Muscle of leg (tissue), 11 donors: ENCODE results near the gene C1QTNF9B. TPM values are rescaled to one million over a fixed set of nuclear protein-coding genes. Genes with fewer than 3 reads are reported as not detected.
A peak's percentile ranks its signal among the peaks of the same experiment; 100 is the strongest.

Experiments used
- DNase-seq: peaks from one replicate; pipeline ENCODE4 v3.0.0; 2013
- H3K27ac ChIP-seq: one replicate; pipeline ENCODE4 v1.5.1; 2013; ENCODE audit warnings: mild to moderate bottlenecking, low read length, control low read depth
- H3K27me3 ChIP-seq: one replicate; pipeline ENCODE4 v1.6.1; 2013; ENCODE audit warnings: low read length; ENCODE audit not compliant: control insufficient read depth, insufficient read depth
- H3K36me3 ChIP-seq: one replicate; pipeline ENCODE4 v1.6.1; 2013; ENCODE audit warnings: low read length; ENCODE audit not compliant: control insufficient read depth, insufficient read depth
- H3K4me1 ChIP-seq: one replicate; pipeline ENCODE4 v1.6.1; 2013; ENCODE audit warnings: low read length; ENCODE audit not compliant: control insufficient read depth, insufficient read depth
- H3K4me3 ChIP-seq: one replicate; pipeline ENCODE4 v1.5.1; 2013; ENCODE audit warnings: low read length, control low read depth
- H3K9me3 ChIP-seq: replicated peaks from 2 replicates; pipeline ENCODE4 v1.6.1; 2013; ENCODE audit warnings: low read depth, low read length; ENCODE audit not compliant: control insufficient read depth
- WGBS: methylation state at CpG from one replicate; pipeline ENCODE4 v1.1.5; 2013; ENCODE audit warnings: missing lambda C conversion rate; ENCODE audit not compliant: insufficient coverage; 5-methylcytosine and 5-hydroxymethylcytosine counted together
- polyA plus RNA-seq, 8 donors: library from polyadenylated mRNA; unstranded; fragments of 120-200 nt; gene quantifications; one replicate each; pipeline versions ENCODE4 v1.2.1 to v1.2.3, GENCODE V29; 2013; ENCODE audit warnings: inconsistent platforms in 1 of 8, low replicate concordance in 1 of 8; ENCODE audit not compliant: insufficient read length in 8 of 8, insufficient read depth in 1 of 8
- total RNA-seq: library from RNA; stranded (reverse); fragments of 120-200 nt; gene quantifications from one replicate; pipeline ENCODE4 v1.2.4, GENCODE V29; 2013

C1QTNF9B gene
- total and polyA plus RNA-seq, 9 donors: 0.95 to 3.7 (median 2.6) TPM

GRCh38 chr13:23921451-23921888 lies 24.2 kb upstream of the C1QTNF9B start:
- Histone ChIP-seq H3K4me1 (no peaks in the 10 kb centered on the region), H3K27me3 (no peaks in the 10 kb centered on the region)
- DNase-seq: peak; percentile 40

GRCh38 chr13:23919006-23919405 lies 21.7 kb upstream of the C1QTNF9B start:
- no CpG with 5 or more reads among the region's 1 CpG for WGBS
- H3K4me3 ChIP-seq: no peak overlapping the region
- DNase-seq: no peak

More at GRCh38 chr13:23921451-23921888, 24.2 kb upstream of the C1QTNF9B start:
- Histone ChIP-seq H3K27ac (no peak overlapping the region), H3K36me3 (no peaks in the 10 kb centered on the region), H3K9me3 (no peaks in the 10 kb centered on the region), H3K4me3 (no peak overlapping the region)
- WGBS: no CpG with 5 or more reads among the region's 2 CpGs

GRCh38 chr13:23918208-23918607 lies 20.9 kb upstream of the C1QTNF9B start:
- Histone ChIP-seq H3K27me3 (no peaks in the 10 kb centered on the region), H3K4me3 (no peak overlapping the region), H3K36me3 (no peaks in the 10 kb centered on the region), H3K27ac (no peak overlapping the region), H3K4me1 (no peaks in the 10 kb centered on the region), H3K9me3 (no peaks in the 10 kb centered on the region)
- WGBS: 40% methylated on average over 1 of the region's 2 CpGs
- DNase-seq: no peak

More at GRCh38 chr13:23919006-23919405, 21.7 kb upstream of the C1QTNF9B start:
- Histone ChIP-seq H3K4me1 (no peaks in the 10 kb centered on the region), H3K9me3 (no peaks in the 10 kb centered on the region), H3K27me3 (no peaks in the 10 kb centered on the region), H3K36me3 (no peaks in the 10 kb centered on the region), H3K27ac (no peak overlapping the region)

- Histone ChIP-seq H3K27me3 (no peaks in the 10 kb centered on the region), H3K36me3 (no peaks in the 10 kb centered on the region), H3K4me3 (no peak overlapping the region), H3K27ac (no peak overlapping the region), H3K9me3 (no peaks in the 10 kb centered on the region), H3K4me1 (no peaks in the 10 kb centered on the region)
- no peak for DNase-seq
- WGBS: no CpG with 5 or more reads among the region's 3 CpGs
Measured at GRCh38 chr13:23915308-23915707, 18.0 kb upstream of the C1QTNF9B start.

- no peaks in the 10 kb centered on the region for H3K9me3 ChIP-seq
- H3K27me3 ChIP-seq: no peaks in the 10 kb centered on the region
- H3K4me1 ChIP-seq: no peaks in the 10 kb centered on the region
- WGBS: no CpG with 5 or more reads among the region's 1 CpG
- DNase-seq: no peak
- H3K4me3 ChIP-seq: no peak overlapping the region
- no peaks in the 10 kb centered on the region for H3K36me3 ChIP-seq
- H3K27ac ChIP-seq: no peak overlapping the region
Measured at GRCh38 chr13:23912469-23912868, 15.2 kb upstream of the C1QTNF9B start.

GRCh38 chr13:23909606-23910005 lies 12.3 kb upstream of the C1QTNF9B start:
- no peak overlapping the region for H3K4me3 ChIP-seq
- DNase-seq: no peak

GRCh38 chr13:23905766-23906165 lies 8.5 kb upstream of the C1QTNF9B start:
- WGBS: 86% methylated on average over 1 of the region's 2 CpGs
- no peak overlapping the region for H3K4me3 ChIP-seq

More at GRCh38 chr13:23909606-23910005, 12.3 kb upstream of the C1QTNF9B start:
- H3K27me3 ChIP-seq: no peaks in the 10 kb centered on the region
- no peak overlapping the region for H3K27ac ChIP-seq
- H3K4me1 ChIP-seq: no peaks in the 10 kb centered on the region
- no peaks in the 10 kb centered on the region for H3K36me3 ChIP-seq
- no peaks in the 10 kb centered on the region for H3K9me3 ChIP-seq

GRCh38 chr13:23903906-23904280 lies 6.6 kb upstream of the C1QTNF9B start:
- Histone ChIP-seq H3K4me3 (no peak overlapping the region), H3K27me3 (peaks cover 24% of the 10 kb centered on the region), H3K27ac (no peak overlapping the region), H3K36me3 (no peaks in the 10 kb centered on the region), H3K4me1 (peaks cover 6% of the 10 kb centered on the region), H3K9me3 (no peaks in the 10 kb centered on the region)
- DNase-seq: no peak
- WGBS: 22% methylated on average over 15 of the region's 16 CpGs

More at GRCh38 chr13:23905766-23906165, 8.5 kb upstream of the C1QTNF9B start:
- no peak for DNase-seq
- H3K4me1 ChIP-seq: peaks cover 6% of the 10 kb centered on the region
- no peak overlapping the region for H3K27ac ChIP-seq
- no peaks in the 10 kb centered on the region for H3K36me3 ChIP-seq
- peaks cover 24% of the 10 kb centered on the region for H3K27me3 ChIP-seq
- no peaks in the 10 kb centered on the region for H3K9me3 ChIP-seq

GRCh38 chr13:23902975-23903905 lies 5.9 kb upstream of the C1QTNF9B start:
- Histone ChIP-seq H3K9me3 (no peaks in the 10 kb centered on the region), H3K27me3 (peaks cover 24% of the 10 kb centered on the region), H3K4me3 (peak overlapping the region; percentile 19), H3K27ac (no peak overlapping the region), H3K36me3 (no peaks in the 10 kb centered on the region), H3K4me1 (peaks cover 6% of the 10 kb centered on the region)
- DNase-seq: no peak
- 2% methylated on average over 56 of the region's 67 CpGs for WGBS

GRCh38 chr13:23901365-23901764 lies 4.1 kb upstream of the C1QTNF9B start:
- Histone ChIP-seq H3K9me3 (no peaks in the 10 kb centered on the region), H3K4me1 (peaks cover 6% of the 10 kb centered on the region), H3K27me3 (peaks cover 24% of the 10 kb centered on the region), H3K4me3 (no peak overlapping the region), H3K36me3 (no peaks in the 10 kb centered on the region), H3K27ac (no peak overlapping the region)
- WGBS: 93% methylated on average over 2 of the region's 4 CpGs
- no peak for DNase-seq
